ENCODE results near the gene CRYBG1. TPM values are rescaled to one million over a fixed set of nuclear protein-coding genes. Genes with fewer than 3 reads are reported as not detected.

CRYBG1 gene
- total RNA-seq, 4 donors from 2014 or later, result 7.9 to 14.4 (median 11.1) TPM

- 30 to 32% methylated on average over 1 of the region's 1 CpG for WGBS, 2 donors
Measured at GRCh38 chr6:106525882-106526275, 165.4 kb downstream of the CRYBG1 start.

DNA sequence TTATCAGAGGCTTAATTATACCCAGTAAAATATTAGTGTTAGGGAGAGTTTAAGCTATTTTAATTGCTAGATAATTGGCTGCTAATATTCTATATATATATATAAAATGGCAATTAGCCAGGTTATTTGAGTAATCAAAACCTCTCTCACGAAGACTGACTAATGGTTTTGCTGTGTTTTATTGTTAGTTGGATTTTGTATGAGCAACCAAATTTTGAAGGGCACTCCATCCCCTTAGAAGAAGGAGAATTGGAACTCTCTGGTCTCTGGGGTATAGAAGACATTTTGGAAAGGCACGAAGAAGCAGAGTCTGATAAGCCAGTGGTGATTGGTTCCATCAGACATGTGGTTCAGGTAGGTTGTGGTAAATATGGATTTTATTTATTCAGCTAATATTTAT is 166.6 kb downstream of the CRYBG1 start:
- peaks cover 6 to 11% of the 10 kb centered on the region in 2 donors for H3K4me1 ChIP-seq
- 88 to 93% methylated on average over 2 of the region's 2 CpGs for WGBS, 2 donors
- TF ChIP-seq, protein P1, sequence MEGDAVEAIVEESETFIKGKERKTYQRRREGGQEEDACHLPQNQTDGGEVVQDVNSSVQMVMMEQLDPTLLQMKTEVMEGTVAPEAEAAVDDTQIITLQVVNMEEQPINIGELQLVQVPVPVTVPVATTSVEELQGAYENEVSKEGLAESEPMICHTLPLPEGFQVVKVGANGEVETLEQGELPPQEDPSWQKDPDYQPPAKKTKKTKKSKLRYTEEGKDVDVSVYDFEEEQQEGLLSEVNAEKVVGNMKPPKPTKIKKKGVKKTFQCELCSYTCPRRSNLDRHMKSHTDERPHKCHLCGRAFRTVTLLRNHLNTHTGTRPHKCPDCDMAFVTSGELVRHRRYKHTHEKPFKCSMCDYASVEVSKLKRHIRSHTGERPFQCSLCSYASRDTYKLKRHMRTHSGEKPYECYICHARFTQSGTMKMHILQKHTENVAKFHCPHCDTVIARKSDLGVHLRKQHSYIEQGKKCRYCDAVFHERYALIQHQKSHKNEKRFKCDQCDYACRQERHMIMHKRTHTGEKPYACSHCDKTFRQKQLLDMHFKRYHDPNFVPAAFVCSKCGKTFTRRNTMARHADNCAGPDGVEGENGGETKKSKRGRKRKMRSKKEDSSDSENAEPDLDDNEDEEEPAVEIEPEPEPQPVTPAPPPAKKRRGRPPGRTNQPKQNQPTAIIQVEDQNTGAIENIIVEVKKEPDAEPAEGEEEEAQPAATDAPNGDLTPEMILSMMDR (IDR thresholded peaks at IDR 0.05), result no peak
- no peak for TF ChIP-seq POLR2A (IDR thresholded peaks at IDR 0.05)

More at GRCh38 chr6:106525882-106526275, 165.4 kb downstream of the CRYBG1 start:
- H3K36me3 ChIP-seq, result no peaks in the 10 kb centered on the region
- H3K4me3 ChIP-seq (replicated peaks in 1 of 3), result no peak overlapping the region
- intact Hi-C loops (cut with DNase I), result no loop called here
- no peaks in the 10 kb centered on the region for H3K27me3 ChIP-seq
- peaks cover 6 to 11% of the 10 kb centered on the region in 2 donors for H3K4me1 ChIP-seq
- TF ChIP-seq POLR2A (IDR thresholded peaks at IDR 0.05), result no peak
- TF ChIP-seq, protein P1 (IDR thresholded peaks at IDR 0.05), result no peak
- peak overlapping the region; percentile 52 to 65 (median 61) for H3K27ac ChIP-seq
- H3K9me3 ChIP-seq, result no peaks in the 10 kb centered on the region
- no peak for DNase-seq

GRCh38 chr6:106527979-106528378 is 167.5 kb downstream of the CRYBG1 start:
- no peaks in the 10 kb centered on the region for H3K9me3 ChIP-seq
- no peaks in the 10 kb centered on the region for H3K27me3 ChIP-seq
- TF ChIP-seq POLR2A (IDR thresholded peaks at IDR 0.05), result no peak
- TF ChIP-seq, protein P1 (IDR thresholded peaks at IDR 0.05), result no peak
- DNase-seq, result no peak
- peaks cover 6 to 11% of the 10 kb centered on the region in 2 donors for H3K4me1 ChIP-seq
- H3K4me3 ChIP-seq (replicated peaks in 1 of 3), result no peak overlapping the region
- intact Hi-C loops (cut with DNase I), result no loop called here
- WGBS, 2 donors, result 77 to 82% methylated on average over 3 of the region's 3 CpGs
- peaks cover 0 to 4% of the 10 kb centered on the region in 2 donors for H3K36me3 ChIP-seq
- no peak overlapping the region for H3K27ac ChIP-seq

More for the DNA sequence above, 166.6 kb downstream of the CRYBG1 start:
- Histone ChIP-seq H3K9me3 (no peaks in the 10 kb centered on the region), H3K36me3 (peaks cover 0 to 4% of the 10 kb centered on the region in 2 donors), H3K27ac (no peak overlapping the region), H3K27me3 (no peaks in the 10 kb centered on the region), H3K4me3 (replicated peaks in 1 of 3) (no peak overlapping the region)
- intact Hi-C loops (cut with DNase I), result no loop called here
- DNase-seq, result no peak

GRCh38 chr6:106528521-106528920 is 168.0 kb downstream of the CRYBG1 start:
- H3K27me3 ChIP-seq, result no peaks in the 10 kb centered on the region
- peaks cover 0 to 4% of the 10 kb centered on the region in 2 donors for H3K36me3 ChIP-seq
- intact Hi-C loops (cut with DNase I), result no loop called here
- TF ChIP-seq, protein P1 (IDR thresholded peaks at IDR 0.05), result no peak
- TF ChIP-seq POLR2A (IDR thresholded peaks at IDR 0.05), result no peak
- no peaks in the 10 kb centered on the region for H3K9me3 ChIP-seq
- DNase-seq, result no peak
- no peak overlapping the region for H3K4me3 ChIP-seq (replicated peaks in 1 of 3)
- H3K27ac ChIP-seq, result no peak overlapping the region
- peaks cover 6 to 11% of the 10 kb centered on the region in 2 donors for H3K4me1 ChIP-seq
- WGBS, 2 donors, result 94 to 95% methylated on average over 2 of the region's 2 CpGs

- intact Hi-C loops (cut with DNase I), result no loop called here
- Histone ChIP-seq H3K9me3 (no peaks in the 10 kb centered on the region), H3K27ac (no peak overlapping the region), H3K4me3 (replicated peaks in 1 of 3) (no peak overlapping the region), H3K27me3 (no peaks in the 10 kb centered on the region), H3K4me1 (peaks cover 6 to 11% of the 10 kb centered on the region in 2 donors), H3K36me3 (peaks cover 0 to 4% of the 10 kb centered on the region in 2 donors)
- no peak for DNase-seq
- no peak for TF ChIP-seq POLR2A (IDR thresholded peaks at IDR 0.05)
- TF ChIP-seq, protein P1 (IDR thresholded peaks at IDR 0.05), result no peak
- WGBS, 2 donors, result 95 to 96% methylated on average over 3 of the region's 3 CpGs
Measured at GRCh38 chr6:106529438-106529837, 168.9 kb downstream of the CRYBG1 start.
